Lower lobe of right lung (tissue), 2 donors: ENCODE data around the gene TMCO5A. TPM values are rescaled to one million over a fixed set of nuclear protein-coding genes. Genes with fewer than 3 reads are reported as not detected.

Source experiments
- ATAC-seq, 2 donors: fragments of 200-7000 bp; cut with Tn5 transposase; one replicate each; pipeline ENCODE4 v1.9.1; 2020 to 2022; ENCODE audit warnings: mild to moderate bottlenecking in 2 of 2, moderate library complexity in 2 of 2
- DNase-seq: peaks from one replicate; pipeline ENCODE4 v3.0.0-alpha.2; 2020
- H3K27ac ChIP-seq: fragments of 200-600 bp; one replicate; pipeline ENCODE4 v1.8.0; 2022
- H3K27me3 ChIP-seq: fragments of 200-600 bp; one replicate; pipeline ENCODE4 v1.8.0; 2022; ENCODE audit warnings: low read depth
- H3K36me3 ChIP-seq: fragments of 200-600 bp; one replicate; pipeline ENCODE4 v1.8.0; 2022; ENCODE audit warnings: mild to moderate bottlenecking
- H3K4me1 ChIP-seq: fragments of 200-600 bp; one replicate; pipeline ENCODE4 v1.8.0; 2022
- H3K4me3 ChIP-seq: fragments of 200-600 bp; one replicate; pipeline ENCODE4 v1.8.0; 2022; ENCODE audit warnings: mild to moderate bottlenecking
- H3K9me3 ChIP-seq: fragments of 200-600 bp; one replicate; pipeline ENCODE4 v1.8.0; 2022
- intact Hi-C: fragments of 100-400 bp; cut with DNase I; formaldehyde crosslinking; loops from one replicate; pipeline ENCODE4 v1.11.0; 2022
- long read RNA-seq: library from polyadenylated mRNA; unstranded; transcript quantifications from one replicate; pipeline ENCODE4 v2.0.0, GENCODE V29; 2021
- total RNA-seq: library from RNA; stranded (reverse); fragmentation: NEBNext Ultra II Directional; extraction: Animal tissue kit (Norgen Biotek cat#: 25700); gene quantifications from one replicate; pipeline ENCODE4 v1.2.1, GENCODE V29; 2021
- TF ChIP-seq, protein P1 (sequence below): fragments of 200-600 bp; IDR thresholded peaks from one replicate; pipeline ENCODE4 v1.8.0; 2022; ENCODE audit warnings: antibody characterized with exemption, mild to moderate bottlenecking
- donor health status: DM: no; HTN: yes; CAD: no; lungs with severe emphysema.

The TMCO5A gene
- total RNA-seq = not detected
- long read RNA-seq = 0 reads

DNA sequence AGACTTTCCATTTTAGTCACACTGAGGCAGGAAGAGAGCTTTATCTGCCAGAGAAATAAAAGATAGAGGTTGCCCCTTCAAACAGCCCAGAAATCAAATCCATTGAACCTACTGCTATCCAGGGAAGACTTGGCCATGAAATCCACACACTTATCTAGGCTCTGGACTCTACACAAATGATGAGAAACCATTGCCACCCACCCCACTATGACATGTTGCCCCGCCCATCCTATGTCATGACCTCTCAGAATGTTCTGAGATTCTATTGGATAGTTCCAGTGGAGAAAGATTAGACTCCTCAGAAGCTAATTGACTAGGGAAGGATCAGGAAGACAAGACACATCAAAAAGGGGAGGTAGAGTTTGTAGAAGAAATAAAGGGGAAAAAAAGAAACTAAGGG, at the start of gene TMCO5A:
Gene TMCO5A, plus strand, starts transcription at position 301 of the 400 bp plus-strand sequence. CDS start 1,684 bp downstream, outside the sequence.
- no peak for ATAC-seq
- H3K4me1 ChIP-seq = no peaks in the 10 kb centered on the region
- no peak within 1 kb of the TSS for H3K4me3 ChIP-seq
- TF ChIP-seq, protein P1, sequence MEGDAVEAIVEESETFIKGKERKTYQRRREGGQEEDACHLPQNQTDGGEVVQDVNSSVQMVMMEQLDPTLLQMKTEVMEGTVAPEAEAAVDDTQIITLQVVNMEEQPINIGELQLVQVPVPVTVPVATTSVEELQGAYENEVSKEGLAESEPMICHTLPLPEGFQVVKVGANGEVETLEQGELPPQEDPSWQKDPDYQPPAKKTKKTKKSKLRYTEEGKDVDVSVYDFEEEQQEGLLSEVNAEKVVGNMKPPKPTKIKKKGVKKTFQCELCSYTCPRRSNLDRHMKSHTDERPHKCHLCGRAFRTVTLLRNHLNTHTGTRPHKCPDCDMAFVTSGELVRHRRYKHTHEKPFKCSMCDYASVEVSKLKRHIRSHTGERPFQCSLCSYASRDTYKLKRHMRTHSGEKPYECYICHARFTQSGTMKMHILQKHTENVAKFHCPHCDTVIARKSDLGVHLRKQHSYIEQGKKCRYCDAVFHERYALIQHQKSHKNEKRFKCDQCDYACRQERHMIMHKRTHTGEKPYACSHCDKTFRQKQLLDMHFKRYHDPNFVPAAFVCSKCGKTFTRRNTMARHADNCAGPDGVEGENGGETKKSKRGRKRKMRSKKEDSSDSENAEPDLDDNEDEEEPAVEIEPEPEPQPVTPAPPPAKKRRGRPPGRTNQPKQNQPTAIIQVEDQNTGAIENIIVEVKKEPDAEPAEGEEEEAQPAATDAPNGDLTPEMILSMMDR = no peak
- H3K9me3 ChIP-seq = no peaks in the 10 kb centered on the region
- no peak for DNase-seq
- no peaks in the 10 kb centered on the region for H3K36me3 ChIP-seq
- intact Hi-C loops = no loop called here
- no peak within 1 kb of the TSS for H3K27ac ChIP-seq
- H3K27me3 ChIP-seq = no peaks in the 10 kb centered on the region

GRCh38 chr15:37885651-37886050, 48.8 kb upstream of the TMCO5A start:
- H3K4me1 ChIP-seq = no peaks in the 10 kb centered on the region
- H3K27me3 ChIP-seq = no peaks in the 10 kb centered on the region
- H3K36me3 ChIP-seq = no peaks in the 10 kb centered on the region
- no peak for DNase-seq
- no peak overlapping the region for H3K4me3 ChIP-seq
- no peak for ATAC-seq
- TF ChIP-seq, protein P1 = no peak
- H3K27ac ChIP-seq = no peak overlapping the region
- intact Hi-C loops = no loop called here
- no peaks in the 10 kb centered on the region for H3K9me3 ChIP-seq

DNA sequence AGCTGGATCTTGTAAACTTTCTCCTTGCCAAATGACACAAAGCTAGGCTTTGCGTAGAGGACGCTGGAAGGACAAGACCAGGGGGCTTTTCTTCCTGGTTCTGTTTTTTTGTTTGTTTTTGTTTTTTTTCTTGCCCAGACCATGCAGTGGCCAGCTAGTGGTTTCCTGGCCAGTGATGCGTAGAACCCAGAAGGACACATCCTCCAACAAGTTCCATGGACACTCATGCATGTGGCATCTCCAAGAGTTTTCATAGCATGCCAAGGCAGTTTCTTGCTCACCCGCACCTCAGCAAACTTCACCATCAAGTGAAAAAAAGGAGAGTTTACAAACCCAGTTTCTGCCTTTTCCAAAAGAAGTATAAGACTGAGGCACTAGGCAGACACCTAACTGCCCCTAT, 46.1 kb upstream of the TMCO5A start:
- Histone ChIP-seq H3K27ac (no peak overlapping the region), H3K9me3 (no peaks in the 10 kb centered on the region), H3K4me1 (no peaks in the 10 kb centered on the region), H3K36me3 (no peaks in the 10 kb centered on the region), H3K4me3 (no peak overlapping the region), H3K27me3 (no peaks in the 10 kb centered on the region)
- intact Hi-C loops = no loop called here
- TF ChIP-seq, protein P1 = no peak
- DNase-seq (no peak), ATAC-seq (no peak)

DNA sequence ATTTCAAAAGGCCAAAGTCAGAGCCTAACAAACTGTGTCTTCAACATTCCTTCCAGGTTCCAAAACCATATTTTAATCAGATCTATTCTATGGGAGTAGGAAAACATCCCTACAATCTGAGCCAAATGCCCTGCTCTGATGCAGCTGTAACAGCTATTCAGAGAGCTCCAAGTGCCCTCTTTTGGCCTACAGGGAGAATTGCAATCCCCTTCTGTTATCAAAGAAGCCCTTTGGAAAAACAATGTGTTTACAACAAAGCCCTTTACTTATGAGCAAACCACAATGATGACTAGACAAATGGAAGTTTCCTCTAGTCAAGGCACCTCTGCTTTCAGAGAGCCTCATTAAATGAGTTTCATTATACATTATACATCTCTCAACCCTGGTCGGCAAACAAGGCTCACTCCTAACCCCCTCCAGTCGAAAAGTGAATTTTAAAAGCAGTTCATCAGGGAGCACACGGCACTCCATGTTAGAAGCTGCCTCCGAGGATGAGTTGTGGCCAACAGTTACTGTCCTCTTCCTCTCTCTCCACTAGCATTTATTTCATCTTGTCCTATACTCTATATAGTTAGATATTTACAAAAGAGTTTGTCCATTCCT, 42.6 kb upstream of the TMCO5A start:
- TF ChIP-seq, protein P1 = peak; percentile 78
- H3K36me3 ChIP-seq = no peaks in the 10 kb centered on the region

GRCh38 chr15:37893309-37893708, 41.1 kb upstream of the TMCO5A start:
- Histone ChIP-seq H3K27me3 (no peaks in the 10 kb centered on the region), H3K9me3 (no peaks in the 10 kb centered on the region), H3K27ac (no peak overlapping the region), H3K4me1 (no peaks in the 10 kb centered on the region), H3K4me3 (no peak overlapping the region), H3K36me3 (no peaks in the 10 kb centered on the region)
- ATAC-seq (no peak), DNase-seq (no peak)
- intact Hi-C loops = no loop called here
- TF ChIP-seq, protein P1 = no peak

More for the DNA sequence above, 42.6 kb upstream of the TMCO5A start:
- Histone ChIP-seq H3K9me3 (no peaks in the 10 kb centered on the region), H3K4me1 (no peaks in the 10 kb centered on the region), H3K27ac (no peak overlapping the region), H3K4me3 (no peak overlapping the region), H3K27me3 (no peaks in the 10 kb centered on the region)
- ATAC-seq = peak; percentile 58 to 76
- DNase-seq = no peak
- intact Hi-C loops = no loop called here
